ENCODE data around the gene SMLR1. TPM values are rescaled to one million over a fixed set of nuclear protein-coding genes. Genes with fewer than 3 reads are reported as not detected.

SMLR1 gene
- total RNA-seq, 1 donor from 2014 or later: not detected

DNA sequence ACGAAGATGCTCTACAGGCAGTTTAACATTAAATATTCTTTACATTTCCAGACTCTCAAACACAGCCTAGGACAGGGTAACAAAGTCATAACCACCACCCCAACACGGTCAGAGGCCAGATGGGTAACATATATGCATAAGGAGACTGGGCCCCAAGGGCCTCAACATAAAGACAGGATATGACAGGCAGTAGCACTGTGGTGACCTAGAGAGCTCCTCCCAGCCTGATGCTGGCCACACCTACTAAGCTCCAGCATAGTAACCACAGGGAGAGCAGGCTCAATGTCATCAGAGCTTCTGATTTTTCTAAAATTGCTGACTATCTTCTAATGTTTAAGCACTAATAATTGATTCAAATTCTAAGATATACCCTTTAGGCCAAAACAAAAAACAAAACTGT is 21.7 kb downstream of the SMLR1 start:
- intact Hi-C loops (cut with DNase I): no loop called here
- H3K4me3 ChIP-seq: no peak overlapping the region
- H3K27me3 ChIP-seq: no peaks in the 10 kb centered on the region
- H3K4me1 ChIP-seq: no peaks in the 10 kb centered on the region
- H3K9me3 ChIP-seq: no peaks in the 10 kb centered on the region
- no peak overlapping the region for H3K27ac ChIP-seq
- H3K36me3 ChIP-seq: no peaks in the 10 kb centered on the region
- TF ChIP-seq, protein P1, sequence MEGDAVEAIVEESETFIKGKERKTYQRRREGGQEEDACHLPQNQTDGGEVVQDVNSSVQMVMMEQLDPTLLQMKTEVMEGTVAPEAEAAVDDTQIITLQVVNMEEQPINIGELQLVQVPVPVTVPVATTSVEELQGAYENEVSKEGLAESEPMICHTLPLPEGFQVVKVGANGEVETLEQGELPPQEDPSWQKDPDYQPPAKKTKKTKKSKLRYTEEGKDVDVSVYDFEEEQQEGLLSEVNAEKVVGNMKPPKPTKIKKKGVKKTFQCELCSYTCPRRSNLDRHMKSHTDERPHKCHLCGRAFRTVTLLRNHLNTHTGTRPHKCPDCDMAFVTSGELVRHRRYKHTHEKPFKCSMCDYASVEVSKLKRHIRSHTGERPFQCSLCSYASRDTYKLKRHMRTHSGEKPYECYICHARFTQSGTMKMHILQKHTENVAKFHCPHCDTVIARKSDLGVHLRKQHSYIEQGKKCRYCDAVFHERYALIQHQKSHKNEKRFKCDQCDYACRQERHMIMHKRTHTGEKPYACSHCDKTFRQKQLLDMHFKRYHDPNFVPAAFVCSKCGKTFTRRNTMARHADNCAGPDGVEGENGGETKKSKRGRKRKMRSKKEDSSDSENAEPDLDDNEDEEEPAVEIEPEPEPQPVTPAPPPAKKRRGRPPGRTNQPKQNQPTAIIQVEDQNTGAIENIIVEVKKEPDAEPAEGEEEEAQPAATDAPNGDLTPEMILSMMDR (IDR thresholded peaks at IDR 0.05): no peak
- TF ChIP-seq POLR2AphosphoS5 (IDR thresholded peaks at IDR 0.05; ENCODE audit: insufficient read depth in 1 of 2, low read depth in 1 of 2) (no peak), POLR2A (IDR thresholded peaks at IDR 0.05) (no peak)
- no peak for DNase-seq (ENCODE audit: extremely low spot score in 2 of 2)

DNA sequence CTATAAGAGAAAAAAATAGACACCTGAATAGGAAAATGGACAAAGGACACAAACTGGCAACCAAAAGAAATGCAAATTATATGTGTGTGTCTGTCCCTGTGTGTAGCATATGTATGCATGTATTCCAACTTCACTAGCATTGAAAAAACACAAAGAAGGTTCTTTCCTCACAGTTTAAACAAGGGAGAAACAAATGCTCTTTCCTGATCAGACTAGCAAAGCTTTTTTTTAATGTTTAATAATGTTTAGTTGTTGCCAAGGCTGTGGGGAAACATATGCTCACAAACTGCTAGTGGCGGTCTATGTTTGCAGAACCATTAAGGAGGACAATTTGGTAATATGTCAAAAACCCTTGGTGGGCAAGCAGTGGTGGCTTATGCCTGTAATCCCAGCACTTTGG is 22.4 kb downstream of the SMLR1 start:
- H3K4me3 ChIP-seq: no peak overlapping the region
- TF ChIP-seq POLR2A (IDR thresholded peaks at IDR 0.05): no peak
- TF ChIP-seq, protein P1 (IDR thresholded peaks at IDR 0.05): no peak
- no peak for TF ChIP-seq POLR2AphosphoS5 (IDR thresholded peaks at IDR 0.05; ENCODE audit: insufficient read depth in 1 of 2, low read depth in 1 of 2)
- no peaks in the 10 kb centered on the region for H3K36me3 ChIP-seq
- H3K4me1 ChIP-seq: no peaks in the 10 kb centered on the region
- H3K9me3 ChIP-seq: no peaks in the 10 kb centered on the region
- intact Hi-C loops (cut with DNase I): no loop called here
- no peak for DNase-seq (ENCODE audit: extremely low spot score in 2 of 2)
- H3K27me3 ChIP-seq: no peaks in the 10 kb centered on the region
- H3K27ac ChIP-seq: no peak overlapping the region

DNA sequence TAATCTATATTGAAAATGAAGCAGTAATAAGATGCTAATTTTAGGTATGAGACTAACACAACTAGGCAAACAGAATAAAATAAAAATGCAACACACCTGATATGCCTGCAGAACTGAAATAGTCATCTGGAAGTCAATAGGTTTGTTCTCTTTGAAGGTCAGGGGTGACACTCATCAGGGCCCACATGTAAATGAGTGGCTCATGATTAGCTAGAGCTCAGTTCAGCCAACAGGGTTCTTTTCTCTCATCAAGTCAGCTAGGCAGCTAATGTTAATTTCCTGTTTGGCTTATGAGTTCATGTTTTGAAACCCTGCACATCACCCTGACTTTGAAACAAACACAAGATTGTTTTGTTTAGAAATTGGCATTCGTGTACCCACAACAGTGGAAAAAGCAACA is 23.8 kb downstream of the SMLR1 start:
- DNase-seq (ENCODE audit: extremely low spot score in 2 of 2): no peak
- Histone ChIP-seq H3K27me3 (no peaks in the 10 kb centered on the region), H3K4me3 (no peak overlapping the region), H3K4me1 (no peaks in the 10 kb centered on the region), H3K27ac (no peak overlapping the region), H3K36me3 (no peaks in the 10 kb centered on the region), H3K9me3 (no peaks in the 10 kb centered on the region)
- TF ChIP-seq, protein P1 (IDR thresholded peaks at IDR 0.05): no peak
- TF ChIP-seq POLR2A (IDR thresholded peaks at IDR 0.05): no peak
- TF ChIP-seq POLR2AphosphoS5 (IDR thresholded peaks at IDR 0.05; ENCODE audit: insufficient read depth in 1 of 2, low read depth in 1 of 2): no peak
- intact Hi-C loops (cut with DNase I): no loop called here

DNA sequence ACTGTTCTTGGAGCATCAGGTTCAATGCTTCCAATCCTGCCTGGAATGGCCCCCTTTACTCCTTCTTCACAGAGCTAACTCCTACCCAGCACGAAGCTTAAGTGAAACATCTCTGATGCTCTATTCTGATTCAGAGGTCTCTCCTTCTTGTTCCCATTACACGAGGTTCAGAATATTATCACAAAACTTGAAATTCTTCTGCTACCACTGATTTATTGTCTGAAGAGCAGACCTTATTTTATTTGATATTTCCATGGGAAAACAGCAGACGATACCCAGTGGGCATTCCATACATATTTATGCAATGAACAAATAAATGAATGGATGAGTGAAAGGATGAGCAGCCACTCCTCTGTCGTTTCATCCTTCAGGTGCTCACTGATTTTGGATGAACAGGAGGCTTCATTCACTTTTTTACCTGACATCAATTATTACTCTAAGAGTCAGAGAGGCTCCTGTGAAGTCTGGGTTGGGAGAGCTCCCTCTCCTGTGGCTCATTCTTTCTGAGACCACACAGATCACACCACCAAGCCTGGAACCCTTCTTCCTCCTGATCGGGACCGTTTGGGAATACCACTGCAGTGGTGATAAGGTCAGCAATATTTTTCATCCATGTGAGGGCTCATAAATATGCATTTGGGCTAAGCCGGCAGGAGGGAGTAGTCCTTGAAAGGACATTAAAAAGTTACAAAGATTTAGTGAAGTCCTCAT is 25.8 kb downstream of the SMLR1 start:
- no peaks in the 10 kb centered on the region for H3K9me3 ChIP-seq
- intact Hi-C loops (cut with DNase I): no loop called here
- no peaks in the 10 kb centered on the region for H3K4me1 ChIP-seq
- no peak for TF ChIP-seq POLR2A (IDR thresholded peaks at IDR 0.05)
- TF ChIP-seq, protein P1 (IDR thresholded peaks at IDR 0.05): no peak
- no peak for TF ChIP-seq POLR2AphosphoS5 (IDR thresholded peaks at IDR 0.05; ENCODE audit: insufficient read depth in 1 of 2, low read depth in 1 of 2)
- no peaks in the 10 kb centered on the region for H3K27me3 ChIP-seq
- no peak overlapping the region for H3K27ac ChIP-seq
- H3K36me3 ChIP-seq: no peaks in the 10 kb centered on the region
- no peak for DNase-seq (ENCODE audit: extremely low spot score in 2 of 2)
- H3K4me3 ChIP-seq: no peak overlapping the region

DNA sequence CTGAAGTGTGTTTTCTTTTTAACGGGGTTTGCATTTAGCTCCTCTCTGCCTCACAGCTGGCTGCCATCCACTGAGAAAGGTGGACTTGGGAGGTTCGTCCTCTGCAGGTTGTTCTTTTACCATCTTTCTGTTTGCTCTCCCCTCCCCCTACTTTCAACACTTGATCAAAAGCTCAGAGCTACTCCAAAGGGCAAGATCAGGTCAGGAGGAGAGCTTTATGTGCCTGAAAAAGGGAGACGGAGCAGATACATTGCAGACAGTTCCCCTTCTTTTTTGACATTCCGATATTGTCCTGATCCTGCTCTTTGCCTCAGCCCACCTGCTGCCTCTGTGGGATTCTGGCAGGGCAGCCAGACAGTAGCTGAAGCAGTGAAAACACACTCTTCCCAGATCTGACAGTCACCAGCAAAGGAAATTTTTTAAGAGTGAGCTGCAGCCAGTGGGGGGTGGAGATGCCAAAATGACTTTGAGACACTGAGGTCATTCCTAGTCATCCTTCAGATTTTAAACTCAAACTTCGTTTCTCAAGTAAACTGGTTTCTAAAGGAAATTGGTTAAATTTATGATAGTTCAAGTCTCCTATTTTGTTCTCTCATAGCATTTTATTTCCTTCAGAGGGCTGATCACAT is 26.5 kb downstream of the SMLR1 start:
- Histone ChIP-seq H3K27ac (no peak overlapping the region), H3K9me3 (no peaks in the 10 kb centered on the region), H3K4me3 (no peak overlapping the region), H3K27me3 (no peaks in the 10 kb centered on the region), H3K4me1 (no peaks in the 10 kb centered on the region), H3K36me3 (no peaks in the 10 kb centered on the region)
- no peak for TF ChIP-seq POLR2A (IDR thresholded peaks at IDR 0.05)
- TF ChIP-seq, protein P1 (IDR thresholded peaks at IDR 0.05): no peak
- TF ChIP-seq POLR2AphosphoS5 (IDR thresholded peaks at IDR 0.05; ENCODE audit: insufficient read depth in 1 of 2, low read depth in 1 of 2): no peak
- DNase-seq (ENCODE audit: extremely low spot score in 2 of 2): no peak
- intact Hi-C loops (cut with DNase I): no loop called here
